Neutrophil (primary cell): Measurements from ENCODE around the gene CDK19.

Experiments
- H3K27ac ChIP-seq: fragments of 200-600 bp; sonication (generic); 2 replicates; pipeline ENCODE4 v1.5.1; 2016; ENCODE audit warnings: mild to moderate bottlenecking, moderate library complexity
- H3K27me3 ChIP-seq: fragments of 200-600 bp; sonication (generic); 2 replicates; pipeline ENCODE4 v1.6.0; 2016; ENCODE audit warnings: mild to moderate bottlenecking
- H3K36me3 ChIP-seq: fragments of 200-600 bp; sonication (generic); 2 replicates; pipeline ENCODE4 v1.5.1; 2017
- H3K4me1 ChIP-seq, 2 experiments: fragments of 200-600 bp in 1 of 2; sonication (generic) in 1 of 2; 1 replicate in 1 of 2; 2 replicates in 1 of 2; pipeline versions ENCODE4 v1.5.1 to v1.6.1; 2013 to 2016; ENCODE audit warnings: low read depth in 1 of 2, low read length in 1 of 2, mild to moderate bottlenecking in 1 of 2, moderate library complexity in 1 of 2; ENCODE audit not compliant: control insufficient read depth in 1 of 2, insufficient read depth in 1 of 2
- H3K4me3 ChIP-seq, 2 experiments: fragments of 200-600 bp in 1 of 2; sonication (generic) in 1 of 2; 1 replicate in 1 of 2; 2 replicates in 1 of 2; pipeline ENCODE4 v1.5.1; 2013 to 2016; ENCODE audit warnings: low read depth in 1 of 2, low read length in 1 of 2, mild to moderate bottlenecking in 1 of 2, moderate library complexity in 1 of 2
- H3K9me3 ChIP-seq: fragments of 200-600 bp; sonication (generic); 2 replicates; pipeline ENCODE4 v1.5.1; 2016
- TF ChIP-seq, protein P1 (sequence below): fragments of 200-600 bp; sonication (generic); IDR thresholded peaks from 2 replicates; pipeline ENCODE4 v1.5.1; 2016; ENCODE audit warnings: antibody characterized with exemption

CDK19 gene

DNA sequence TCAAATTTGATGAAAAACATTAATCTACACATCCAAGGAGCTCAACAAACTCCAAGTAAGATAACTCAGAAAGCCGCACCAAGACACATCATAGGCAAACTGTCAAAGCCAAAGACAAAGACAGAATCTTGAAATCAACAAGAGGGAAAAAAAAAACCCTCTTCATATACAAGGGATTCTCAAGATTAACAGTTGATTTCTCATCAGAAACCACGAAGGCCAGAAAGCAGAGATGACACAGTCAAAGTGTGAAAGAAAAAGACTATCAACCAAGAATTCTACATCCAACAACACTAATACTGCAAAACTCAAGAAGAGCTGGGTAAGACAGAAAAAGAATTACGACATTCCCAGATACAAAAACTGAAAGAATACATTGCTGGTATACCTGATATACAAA lies 73.8 kb downstream of the CDK19 start:
- Histone ChIP-seq H3K27ac (no peak overlapping the region), H3K36me3 (peaks cover 12% of the 10 kb centered on the region)
- TF ChIP-seq, protein P1, sequence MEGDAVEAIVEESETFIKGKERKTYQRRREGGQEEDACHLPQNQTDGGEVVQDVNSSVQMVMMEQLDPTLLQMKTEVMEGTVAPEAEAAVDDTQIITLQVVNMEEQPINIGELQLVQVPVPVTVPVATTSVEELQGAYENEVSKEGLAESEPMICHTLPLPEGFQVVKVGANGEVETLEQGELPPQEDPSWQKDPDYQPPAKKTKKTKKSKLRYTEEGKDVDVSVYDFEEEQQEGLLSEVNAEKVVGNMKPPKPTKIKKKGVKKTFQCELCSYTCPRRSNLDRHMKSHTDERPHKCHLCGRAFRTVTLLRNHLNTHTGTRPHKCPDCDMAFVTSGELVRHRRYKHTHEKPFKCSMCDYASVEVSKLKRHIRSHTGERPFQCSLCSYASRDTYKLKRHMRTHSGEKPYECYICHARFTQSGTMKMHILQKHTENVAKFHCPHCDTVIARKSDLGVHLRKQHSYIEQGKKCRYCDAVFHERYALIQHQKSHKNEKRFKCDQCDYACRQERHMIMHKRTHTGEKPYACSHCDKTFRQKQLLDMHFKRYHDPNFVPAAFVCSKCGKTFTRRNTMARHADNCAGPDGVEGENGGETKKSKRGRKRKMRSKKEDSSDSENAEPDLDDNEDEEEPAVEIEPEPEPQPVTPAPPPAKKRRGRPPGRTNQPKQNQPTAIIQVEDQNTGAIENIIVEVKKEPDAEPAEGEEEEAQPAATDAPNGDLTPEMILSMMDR: no peak

DNA sequence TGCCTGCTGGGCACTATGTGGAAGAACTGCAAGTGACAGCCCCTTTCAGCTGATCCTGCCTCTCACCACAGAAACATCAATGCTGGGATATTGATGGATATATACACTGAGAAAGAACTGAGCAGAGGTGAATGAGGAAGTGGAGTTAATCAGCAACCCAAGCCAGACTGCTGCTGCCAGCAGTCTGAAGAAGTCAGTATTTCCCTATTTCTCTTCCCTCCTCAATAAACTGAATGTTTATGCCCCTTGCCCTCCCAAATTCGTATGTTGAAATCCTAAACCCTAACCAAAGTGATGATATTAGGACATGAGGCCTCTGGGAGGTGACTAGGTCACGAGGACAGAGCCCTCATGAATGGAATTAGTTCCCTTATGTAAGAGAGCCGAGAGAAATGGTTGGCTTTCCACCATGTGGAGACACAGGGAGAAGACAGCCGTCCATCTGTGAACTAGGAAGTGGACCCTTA lies 76.3 kb downstream of the CDK19 start:
- H3K4me3 ChIP-seq: peak overlapping the region; percentile 42 to 47
- H3K27ac ChIP-seq: peak overlapping the region; percentile 85
- TF ChIP-seq, protein P1: peak; percentile 35
- peaks cover 12 to 17% of the 10 kb centered on the region in 2 experiments for H3K4me1 ChIP-seq
- H3K27me3 ChIP-seq: no peaks in the 10 kb centered on the region
- peaks cover 12% of the 10 kb centered on the region for H3K36me3 ChIP-seq
- H3K9me3 ChIP-seq: peaks cover 17% of the 10 kb centered on the region

More for the DNA sequence above, 73.8 kb downstream of the CDK19 start:
- H3K4me3 ChIP-seq: no peak overlapping the region
- H3K4me1 ChIP-seq: peaks cover 12 to 17% of the 10 kb centered on the region in 2 experiments
- peaks cover 17% of the 10 kb centered on the region for H3K9me3 ChIP-seq
- H3K27me3 ChIP-seq: no peaks in the 10 kb centered on the region

DNA sequence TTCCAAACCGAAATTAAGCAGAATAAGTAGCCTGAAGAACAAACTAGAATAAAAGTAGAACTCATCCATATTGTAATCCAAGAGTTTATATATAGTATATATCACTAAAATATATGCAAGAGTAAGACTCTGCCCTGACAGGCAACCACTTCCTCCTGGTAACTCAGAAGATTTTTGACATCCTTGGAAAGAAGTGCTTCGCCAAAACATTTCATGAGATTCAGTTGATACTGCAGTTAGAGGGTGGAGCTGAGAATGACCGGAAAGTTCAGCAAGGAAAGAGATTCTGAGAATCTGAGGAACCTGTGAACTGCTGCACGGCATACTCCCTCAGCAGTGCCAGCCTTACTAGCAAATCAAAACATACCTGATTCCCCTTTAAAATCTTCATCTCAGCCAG lies 79.6 kb downstream of the CDK19 start:
- Histone ChIP-seq H3K4me1 (peaks cover 12 to 17% of the 10 kb centered on the region in 2 experiments), H3K27ac (peak overlapping the region; percentile 13), H3K36me3 (peaks cover 5% of the 10 kb centered on the region), H3K4me3 (no peak overlapping the region), H3K27me3 (no peaks in the 10 kb centered on the region), H3K9me3 (no peaks in the 10 kb centered on the region)
- TF ChIP-seq, protein P1: no peak

DNA sequence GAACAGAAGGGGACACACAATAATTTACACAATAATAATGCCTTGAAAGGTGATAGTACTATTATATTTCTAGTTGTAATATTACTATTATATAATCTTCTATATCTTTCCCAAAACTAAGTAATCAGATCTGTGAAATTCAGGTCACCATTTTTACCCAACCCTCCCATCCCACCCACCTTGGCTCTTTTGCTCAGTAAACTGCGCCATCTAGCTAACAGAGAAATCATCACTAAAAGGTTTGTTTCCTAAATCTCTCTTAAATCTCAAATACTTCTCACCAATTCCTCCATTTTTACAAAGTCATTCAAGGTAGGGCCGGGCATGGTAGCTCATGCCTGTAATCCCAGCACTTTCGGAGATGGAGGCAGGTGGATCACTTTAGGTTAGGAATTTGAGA lies 83.4 kb downstream of the CDK19 start:
- TF ChIP-seq, protein P1: no peak
- Histone ChIP-seq H3K36me3 (peaks cover 5% of the 10 kb centered on the region), H3K27ac (no peak overlapping the region), H3K9me3 (no peaks in the 10 kb centered on the region), H3K27me3 (no peaks in the 10 kb centered on the region), H3K4me3 (no peak overlapping the region), H3K4me1 (peaks cover 4 to 7% of the 10 kb centered on the region in 2 experiments)

DNA sequence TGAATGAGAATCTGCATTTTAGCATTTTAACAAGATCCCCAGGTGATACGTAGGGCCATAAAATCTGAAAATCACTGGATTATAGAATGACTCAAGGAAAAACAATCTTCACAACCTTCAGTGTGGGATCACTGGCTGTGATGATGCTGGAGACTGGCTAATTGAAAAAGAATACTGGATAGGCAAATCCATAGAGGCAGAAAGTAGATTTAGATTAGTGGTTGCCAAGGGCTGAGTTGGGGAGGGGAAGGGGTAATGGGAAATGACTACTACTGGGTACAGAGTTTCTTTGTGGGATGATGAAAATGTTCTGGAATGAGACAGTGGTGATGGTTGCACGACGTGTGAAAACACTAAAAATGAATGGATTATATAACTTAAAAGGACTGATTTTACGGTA lies 84.1 kb downstream of the CDK19 start:
- Histone ChIP-seq H3K9me3 (no peaks in the 10 kb centered on the region), H3K36me3 (peaks cover 5% of the 10 kb centered on the region), H3K4me1 (peaks cover 4 to 7% of the 10 kb centered on the region in 2 experiments), H3K27me3 (no peaks in the 10 kb centered on the region), H3K27ac (no peak overlapping the region), H3K4me3 (no peak overlapping the region)
- TF ChIP-seq, protein P1: no peak
